ENCODE measurements around the gene CRYGD.

- TF ChIP-seq CTCF (IDR thresholded peaks at IDR 0.05; ENCODE audit: poor library complexity), result no peak
- no peak for TF ChIP-seq EZH2 (IDR thresholded peaks at IDR 0.05; ENCODE audit: borderline replicate concordance)
These were observed 20.7 kb downstream of the CRYGD start for GRCh38 chr2:208103616-208104015.
